ENCODE data around the gene RNF217. TPM values are rescaled to one million over a fixed set of nuclear protein-coding genes. Genes with fewer than 3 reads are reported as not detected.

Gene RNF217
- total RNA-seq, 2 experiments from 2014 or later = 0.08 to 1.0 TPM

DNA sequence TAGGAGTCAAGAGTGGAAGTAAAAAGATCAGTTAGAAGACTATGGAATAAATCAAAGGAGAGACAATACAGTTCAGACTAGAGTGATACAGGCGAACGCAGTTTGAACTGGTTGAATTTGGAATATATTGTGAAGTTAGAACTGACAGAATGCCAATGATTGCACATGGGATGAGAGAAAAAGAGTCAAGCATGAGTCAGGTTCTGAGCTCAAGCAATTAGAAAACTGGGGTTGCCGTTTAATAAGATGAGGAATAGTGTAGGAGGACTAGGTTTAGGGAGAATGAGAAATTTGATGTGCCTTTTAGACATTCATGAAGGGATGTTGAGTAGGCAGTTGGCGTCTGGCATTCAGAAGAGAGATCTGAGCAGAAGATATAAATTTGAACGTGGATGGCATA, 8.0 kb downstream of the RNF217 start:
- no peak overlapping the region for H3K4me3 Mint-ChIP-seq
- H3K27ac Mint-ChIP-seq = no peak overlapping the region
- ATAC-seq (ENCODE audit: low read depth) = no peak
- H3K36me3 Mint-ChIP-seq = peaks cover 2% of the 10 kb centered on the region
- peaks cover 3% of the 10 kb centered on the region for H3K9me3 Mint-ChIP-seq
- POLR2A ChIA-PET = no interaction called here
- H3K27me3 Mint-ChIP-seq = peaks cover 25% of the 10 kb centered on the region
- no peaks in the 10 kb centered on the region for H3K4me1 Mint-ChIP-seq
- DNase-seq = no peak

DNA sequence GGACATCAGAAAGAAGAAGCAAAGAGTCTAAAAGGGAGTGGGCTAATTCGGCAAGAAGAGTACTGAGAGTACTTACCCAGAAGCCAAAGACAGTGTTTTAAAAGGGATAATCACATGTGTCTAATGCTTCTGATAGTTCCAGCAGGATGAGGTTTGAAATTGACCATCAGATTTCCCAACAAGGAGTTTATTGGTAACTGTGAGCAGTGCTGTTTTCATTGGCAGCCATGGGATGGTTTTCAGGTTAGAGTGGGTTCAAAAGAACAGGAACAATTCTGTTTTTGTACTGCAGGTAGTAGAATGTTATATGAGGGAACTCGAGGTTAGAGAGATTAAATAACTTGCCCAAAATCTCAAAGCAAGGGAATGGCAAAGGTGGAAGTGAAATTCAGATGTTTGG, 8.5 kb downstream of the RNF217 start:
- DNase-seq = no peak
- Mint-ChIP-seq H3K27ac (no peak overlapping the region), H3K9me3 (peaks cover 2% of the 10 kb centered on the region), H3K36me3 (no peaks in the 10 kb centered on the region), H3K4me3 (no peak overlapping the region), H3K27me3 (peaks cover 22% of the 10 kb centered on the region), H3K4me1 (no peaks in the 10 kb centered on the region)
- no peak for ATAC-seq (ENCODE audit: low read depth)
- POLR2A ChIA-PET = no interaction called here

DNA sequence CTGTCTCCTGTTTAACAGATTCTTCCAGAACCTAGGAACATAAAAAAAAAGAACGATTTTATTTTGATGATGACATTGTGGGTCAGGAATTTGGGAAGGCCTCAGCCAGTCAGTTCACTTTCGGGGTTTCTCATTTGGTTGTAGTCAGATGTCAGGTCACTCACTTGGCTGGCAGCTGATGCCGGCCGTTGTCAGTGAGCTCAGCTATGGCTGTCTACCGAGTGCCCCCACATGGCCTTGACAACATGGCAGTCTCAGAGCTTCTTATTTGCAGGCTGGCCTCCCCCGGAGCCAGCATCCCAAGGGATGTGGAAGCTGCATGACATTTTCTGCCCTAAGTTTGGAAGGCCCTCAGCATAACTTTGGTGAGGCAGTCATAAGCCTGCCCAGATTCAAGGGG, 11.5 kb downstream of the RNF217 start:
- peaks cover 8% of the 10 kb centered on the region for H3K27me3 Mint-ChIP-seq
- no peak for ATAC-seq (ENCODE audit: low read depth)
- POLR2A ChIA-PET = no interaction called here
- H3K9me3 Mint-ChIP-seq = peaks cover 2% of the 10 kb centered on the region
- no peak overlapping the region for H3K4me3 Mint-ChIP-seq
- no peaks in the 10 kb centered on the region for H3K4me1 Mint-ChIP-seq
- DNase-seq = no peak
- H3K27ac Mint-ChIP-seq = no peak overlapping the region
- no peaks in the 10 kb centered on the region for H3K36me3 Mint-ChIP-seq

DNA sequence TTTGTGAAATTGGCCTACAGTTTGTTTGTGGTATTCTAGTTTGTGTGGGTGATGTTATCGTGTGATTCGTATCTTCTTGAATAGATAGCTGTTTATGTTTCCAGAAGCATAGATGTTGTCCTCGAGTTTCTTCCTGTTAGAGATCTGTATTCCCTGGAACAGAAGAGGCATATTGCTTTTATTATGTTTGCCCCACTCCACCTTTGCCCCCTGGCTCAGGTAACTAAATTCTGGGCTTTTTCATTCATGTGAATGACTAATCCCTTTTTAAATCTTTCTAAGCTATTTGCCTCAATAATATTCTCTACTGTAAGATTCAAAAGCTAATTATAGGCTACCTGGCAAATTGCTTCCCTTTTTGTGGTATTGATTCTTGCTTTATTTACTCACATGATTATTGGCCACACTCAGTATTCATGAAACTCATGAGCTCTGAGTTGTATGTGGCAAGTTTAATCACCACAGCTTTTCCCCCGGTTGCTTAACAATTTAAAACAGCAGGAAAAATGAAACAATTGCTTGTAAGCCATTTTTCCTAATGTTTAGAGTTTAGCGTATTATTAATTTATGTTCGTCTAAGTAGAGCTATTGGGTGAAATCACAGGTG, 12.6 kb downstream of the RNF217 start:
- peaks cover 8% of the 10 kb centered on the region for H3K9me3 Mint-ChIP-seq
- H3K27ac Mint-ChIP-seq = no peak overlapping the region
- H3K4me1 Mint-ChIP-seq = no peaks in the 10 kb centered on the region
- H3K27me3 Mint-ChIP-seq = peaks cover 8% of the 10 kb centered on the region
- POLR2A ChIA-PET = no interaction called here
- ATAC-seq (ENCODE audit: low read depth) (no peak), DNase-seq (no peak)
- H3K4me3 Mint-ChIP-seq = no peak overlapping the region
- no peaks in the 10 kb centered on the region for H3K36me3 Mint-ChIP-seq

DNA sequence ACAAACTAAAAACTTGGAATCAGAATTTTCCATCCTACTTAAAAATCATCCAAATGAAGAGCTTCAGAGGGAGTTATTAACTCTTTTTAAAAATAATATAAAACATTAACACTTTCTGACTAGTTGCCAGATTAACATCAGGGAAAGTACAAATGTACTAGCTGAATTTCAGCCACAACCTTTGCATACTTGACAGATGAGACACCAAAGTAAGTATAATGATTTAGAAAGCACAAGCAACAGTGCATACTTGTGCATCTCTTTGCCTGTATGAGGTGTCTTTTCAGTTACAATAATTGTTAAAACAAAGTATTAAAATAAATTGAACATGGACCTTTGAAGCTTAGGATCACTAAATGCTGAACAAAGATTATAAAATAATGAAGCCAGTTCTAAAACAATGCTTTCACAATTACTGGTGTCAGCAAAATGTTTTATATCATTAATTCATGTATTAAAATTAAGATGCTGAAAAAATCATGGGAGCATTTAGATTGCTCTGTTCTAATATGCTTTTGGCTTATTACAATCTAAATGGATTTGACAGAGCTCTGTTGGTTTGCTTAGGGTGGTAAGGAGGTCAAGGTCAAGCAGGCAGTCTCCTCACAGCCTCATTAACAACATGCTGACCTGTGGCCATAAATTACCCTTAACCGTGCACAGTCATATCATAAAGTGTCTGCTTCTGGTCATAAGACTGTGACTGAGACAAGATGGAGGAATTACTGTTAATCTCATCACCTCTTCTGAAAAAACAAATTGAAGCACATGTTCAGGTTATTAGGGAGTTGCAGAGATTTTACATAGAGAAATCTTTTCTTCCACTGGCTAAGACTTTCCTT, 15.1 kb downstream of the RNF217 start:
- Mint-ChIP-seq H3K27me3 (peaks cover 2% of the 10 kb centered on the region), H3K27ac (no peak overlapping the region), H3K4me3 (no peak overlapping the region), H3K36me3 (no peaks in the 10 kb centered on the region), H3K4me1 (no peaks in the 10 kb centered on the region), H3K9me3 (peaks cover 6% of the 10 kb centered on the region)
- ATAC-seq (ENCODE audit: low read depth) (no peak), DNase-seq (no peak)
- POLR2A ChIA-PET = no interaction called here

DNA sequence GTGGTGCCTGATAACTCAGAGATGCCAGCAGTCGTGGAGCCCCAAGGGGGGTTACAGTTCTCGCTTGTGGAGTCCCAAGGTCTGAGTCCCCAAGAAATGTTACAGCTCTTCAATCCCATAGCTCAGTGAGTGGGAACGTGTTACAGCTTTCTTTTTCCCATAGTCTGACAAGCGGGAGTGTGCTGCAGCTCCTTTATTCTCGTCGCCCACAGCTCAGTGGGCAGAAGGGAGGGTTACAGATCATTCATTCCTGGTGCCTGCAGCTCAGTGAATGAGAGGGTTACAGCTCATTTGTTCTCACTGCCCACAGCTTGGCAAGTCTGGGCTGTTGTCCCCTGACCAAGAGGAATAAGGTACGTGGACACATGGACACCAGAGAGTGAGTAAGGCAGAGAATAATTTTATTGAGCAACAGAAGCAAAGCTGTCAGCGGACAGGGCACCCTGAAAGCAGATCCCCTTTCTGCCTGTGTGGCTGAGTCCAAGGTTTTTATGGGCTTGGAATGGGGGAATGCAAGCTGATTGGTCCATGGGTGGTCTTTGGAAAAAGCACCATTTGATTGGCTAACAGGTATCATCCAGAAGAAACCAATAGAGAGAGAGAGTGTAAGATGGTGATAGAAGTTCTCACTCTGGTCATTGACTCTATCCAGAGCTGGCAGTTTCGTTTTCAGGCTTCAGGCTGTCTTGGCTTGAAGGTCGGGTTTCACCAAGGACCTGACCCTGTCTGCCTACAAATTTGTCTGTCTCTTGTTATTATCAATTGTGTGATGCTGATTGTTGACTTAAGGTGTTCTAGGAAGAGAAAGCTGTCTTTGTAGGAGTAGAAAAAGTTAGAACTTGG, 16.4 kb downstream of the RNF217 start:
- Mint-ChIP-seq H3K9me3 (peaks cover 6% of the 10 kb centered on the region), H3K4me1 (no peaks in the 10 kb centered on the region), H3K36me3 (no peaks in the 10 kb centered on the region), H3K27me3 (peaks cover 2% of the 10 kb centered on the region), H3K4me3 (no peak overlapping the region), H3K27ac (no peak overlapping the region)
- no peak for DNase-seq
- POLR2A ChIA-PET = no interaction called here
- ATAC-seq (ENCODE audit: low read depth) = no peak

DNA sequence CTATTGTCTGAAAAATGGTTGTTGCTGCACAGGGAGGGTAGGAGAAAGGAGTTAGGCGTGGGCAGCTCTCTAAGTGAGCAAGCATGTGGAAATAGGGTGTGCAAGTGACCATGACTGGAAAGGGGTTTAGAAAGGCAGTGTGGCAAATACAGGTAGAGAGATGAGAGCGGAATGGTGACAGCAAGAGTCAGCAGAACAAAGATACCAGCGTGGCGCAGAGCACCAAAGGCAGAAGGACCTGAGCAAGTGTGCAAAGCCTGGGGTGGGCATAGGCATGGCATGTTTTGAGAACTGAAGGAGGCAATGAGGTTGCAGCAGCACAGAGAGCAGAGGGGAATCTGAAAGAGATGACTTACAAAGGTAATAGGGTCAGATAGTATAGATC, 17.0 kb downstream of the RNF217 start:
- no peaks in the 10 kb centered on the region for H3K4me1 Mint-ChIP-seq
- H3K36me3 Mint-ChIP-seq = no peaks in the 10 kb centered on the region
- no peak for DNase-seq
- POLR2A ChIA-PET = no interaction called here
- no peak overlapping the region for H3K4me3 Mint-ChIP-seq
- no peak overlapping the region for H3K27ac Mint-ChIP-seq
- peaks cover 6% of the 10 kb centered on the region for H3K9me3 Mint-ChIP-seq
- H3K27me3 Mint-ChIP-seq = peaks cover 2% of the 10 kb centered on the region
- no peak for ATAC-seq (ENCODE audit: low read depth)

DNA sequence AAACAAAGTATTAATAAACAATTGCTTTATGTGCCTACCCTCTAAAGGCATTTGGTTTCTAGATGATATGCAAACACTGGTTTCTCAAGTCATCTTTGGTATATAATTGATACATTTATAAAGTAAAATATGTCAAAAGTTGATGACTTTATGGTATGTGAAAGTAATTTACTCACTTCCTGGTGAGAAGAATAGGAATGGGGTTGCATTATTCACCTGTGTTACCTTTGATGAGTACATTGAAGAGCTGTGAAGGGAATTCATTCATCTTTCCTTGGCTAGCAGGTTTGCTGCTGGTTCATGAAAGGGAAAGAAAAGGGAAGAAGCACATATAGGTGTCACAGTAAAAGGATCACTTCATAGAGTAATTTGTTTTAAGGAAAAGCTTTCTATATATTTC, 20.4 kb downstream of the RNF217 start:
- POLR2A ChIA-PET = no interaction called here
- ATAC-seq (ENCODE audit: low read depth) = no peak
- no peak for DNase-seq
- Mint-ChIP-seq H3K4me3 (no peak overlapping the region), H3K27me3 (peaks cover 7% of the 10 kb centered on the region), H3K9me3 (peaks cover 6% of the 10 kb centered on the region), H3K27ac (no peak overlapping the region), H3K36me3 (no peaks in the 10 kb centered on the region), H3K4me1 (peaks cover 6% of the 10 kb centered on the region)

DNA sequence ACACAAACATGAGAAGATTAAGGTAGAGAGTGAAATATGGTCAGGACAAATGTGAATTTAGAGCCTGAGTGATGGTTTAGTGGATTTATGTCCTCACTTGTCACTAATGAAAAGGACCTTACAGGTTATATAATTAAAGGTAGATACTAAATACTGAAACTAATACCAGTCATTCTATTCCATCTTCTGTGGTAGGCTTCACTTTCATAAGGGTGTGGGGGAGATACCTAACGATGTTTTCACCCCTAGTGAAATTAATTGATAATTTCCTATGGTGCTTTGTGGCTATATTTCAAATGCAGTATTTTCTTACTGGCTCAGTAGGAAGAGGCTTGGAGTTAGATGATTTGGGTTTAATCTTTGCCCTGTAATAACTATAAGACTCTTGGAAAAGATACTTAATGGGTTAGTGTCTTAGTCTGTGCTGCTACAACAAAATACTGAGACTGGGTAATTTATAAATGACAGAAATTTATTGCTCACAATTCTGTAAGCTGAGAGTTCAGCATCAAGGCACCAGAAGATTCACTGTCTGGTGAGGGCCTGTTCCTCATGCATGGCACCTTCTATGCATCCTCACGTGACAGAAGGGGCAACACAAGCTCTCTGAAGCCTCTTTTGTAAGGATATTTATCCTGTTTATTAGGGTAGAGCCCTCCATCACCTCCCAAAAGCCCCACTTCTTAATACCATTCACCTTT, 21.3 kb downstream of the RNF217 start:
- ATAC-seq (ENCODE audit: low read depth) (no peak), DNase-seq (no peak)
- peaks cover 6% of the 10 kb centered on the region for H3K9me3 Mint-ChIP-seq
- peaks cover 6% of the 10 kb centered on the region for H3K4me1 Mint-ChIP-seq
- H3K27ac Mint-ChIP-seq = no peak overlapping the region
- no peak overlapping the region for H3K4me3 Mint-ChIP-seq
- POLR2A ChIA-PET = no interaction called here
- no peaks in the 10 kb centered on the region for H3K36me3 Mint-ChIP-seq
- H3K27me3 Mint-ChIP-seq = peaks cover 7% of the 10 kb centered on the region

DNA sequence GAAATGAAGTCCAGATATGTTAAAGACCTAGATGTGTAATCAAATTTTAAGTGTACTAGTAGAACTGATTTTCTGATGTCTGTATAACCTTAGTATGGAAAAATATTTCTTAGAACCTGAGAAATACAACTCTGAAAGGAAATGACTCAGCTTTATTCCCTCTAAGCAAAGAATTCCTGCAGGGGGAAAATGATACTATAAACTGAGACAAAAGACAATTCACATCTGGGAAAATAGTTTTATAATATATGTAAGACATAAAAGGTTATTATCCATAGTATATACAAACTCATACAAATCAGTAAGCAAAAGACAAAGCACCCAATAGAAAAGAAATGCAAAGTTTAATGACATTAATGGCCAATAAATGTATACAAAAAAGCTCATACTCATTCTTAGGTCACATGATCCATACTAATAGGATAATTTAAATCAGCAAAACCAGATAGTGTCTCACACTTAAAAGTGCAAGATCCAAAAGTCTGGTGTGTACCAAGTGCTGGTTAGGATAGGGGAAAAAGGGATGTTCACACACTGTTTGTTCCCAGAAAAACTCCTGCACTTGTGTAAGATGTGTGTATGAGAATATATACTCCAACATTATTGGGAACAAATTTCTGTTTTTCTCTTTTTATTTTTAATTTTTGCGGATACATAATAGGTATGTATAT, 22.6 kb downstream of the RNF217 start:
- POLR2A ChIA-PET = no interaction called here
- H3K36me3 Mint-ChIP-seq = no peaks in the 10 kb centered on the region

DNA sequence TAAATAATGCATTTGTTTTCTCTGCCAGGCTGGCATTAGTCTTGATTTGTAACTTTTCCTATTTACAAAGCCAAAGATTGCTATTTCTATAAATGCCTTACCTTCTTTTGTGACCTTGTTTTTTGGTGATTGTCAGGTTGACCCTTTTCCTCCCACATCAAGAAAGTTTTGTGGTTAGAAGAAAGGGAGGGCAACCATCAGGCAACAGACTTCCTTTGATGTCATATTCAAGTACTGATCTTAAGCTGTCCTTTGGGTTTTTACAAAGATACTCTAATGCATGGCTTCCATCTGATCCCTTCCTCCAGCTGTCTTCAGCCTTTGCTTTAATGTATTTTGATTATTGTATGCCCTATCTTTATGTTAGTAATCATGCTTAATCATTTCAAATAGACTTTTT, 23.9 kb downstream of the RNF217 start:
- no peak for DNase-seq
- H3K9me3 Mint-ChIP-seq = no peaks in the 10 kb centered on the region
- H3K27ac Mint-ChIP-seq = no peak overlapping the region
- H3K36me3 Mint-ChIP-seq = no peaks in the 10 kb centered on the region
- POLR2A ChIA-PET = no interaction called here
- H3K27me3 Mint-ChIP-seq = peaks cover 7% of the 10 kb centered on the region
- ATAC-seq (ENCODE audit: low read depth) = no peak
- peaks cover 6% of the 10 kb centered on the region for H3K4me1 Mint-ChIP-seq
- H3K4me3 Mint-ChIP-seq = no peak overlapping the region

More for the DNA sequence above, 22.6 kb downstream of the RNF217 start:
- peaks cover 7% of the 10 kb centered on the region for H3K27me3 Mint-ChIP-seq
- no peak overlapping the region for H3K27ac Mint-ChIP-seq
- H3K9me3 Mint-ChIP-seq = no peaks in the 10 kb centered on the region
- peaks cover 6% of the 10 kb centered on the region for H3K4me1 Mint-ChIP-seq
- no peak for ATAC-seq (ENCODE audit: low read depth)
- H3K4me3 Mint-ChIP-seq = no peak overlapping the region
- DNase-seq = no peak

DNA sequence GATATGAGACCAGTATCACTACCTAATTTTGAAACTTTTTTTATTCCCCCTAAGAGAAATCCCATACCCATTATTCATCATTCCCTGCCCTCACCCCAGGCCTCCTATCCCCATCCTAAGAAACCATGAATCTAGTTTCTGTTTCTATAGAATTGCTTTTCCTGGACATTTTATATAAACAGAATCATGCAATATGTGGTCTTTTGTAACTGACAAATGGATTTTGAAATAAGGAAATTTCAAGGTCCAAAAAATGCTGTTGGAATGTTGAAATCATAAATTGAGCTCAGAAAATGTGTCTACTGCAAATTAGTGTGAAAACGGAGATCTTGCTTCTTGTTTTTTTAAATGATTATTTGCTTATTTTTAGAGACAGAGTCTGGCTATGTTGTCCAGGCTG, 25.1 kb downstream of the RNF217 start:
- Mint-ChIP-seq H3K4me3 (no peak overlapping the region), H3K4me1 (peaks cover 6% of the 10 kb centered on the region), H3K27me3 (peaks cover 7% of the 10 kb centered on the region), H3K27ac (no peak overlapping the region), H3K36me3 (no peaks in the 10 kb centered on the region), H3K9me3 (no peaks in the 10 kb centered on the region)
- POLR2A ChIA-PET = no interaction called here
- ATAC-seq (ENCODE audit: low read depth) (no peak), DNase-seq (no peak)

DNA sequence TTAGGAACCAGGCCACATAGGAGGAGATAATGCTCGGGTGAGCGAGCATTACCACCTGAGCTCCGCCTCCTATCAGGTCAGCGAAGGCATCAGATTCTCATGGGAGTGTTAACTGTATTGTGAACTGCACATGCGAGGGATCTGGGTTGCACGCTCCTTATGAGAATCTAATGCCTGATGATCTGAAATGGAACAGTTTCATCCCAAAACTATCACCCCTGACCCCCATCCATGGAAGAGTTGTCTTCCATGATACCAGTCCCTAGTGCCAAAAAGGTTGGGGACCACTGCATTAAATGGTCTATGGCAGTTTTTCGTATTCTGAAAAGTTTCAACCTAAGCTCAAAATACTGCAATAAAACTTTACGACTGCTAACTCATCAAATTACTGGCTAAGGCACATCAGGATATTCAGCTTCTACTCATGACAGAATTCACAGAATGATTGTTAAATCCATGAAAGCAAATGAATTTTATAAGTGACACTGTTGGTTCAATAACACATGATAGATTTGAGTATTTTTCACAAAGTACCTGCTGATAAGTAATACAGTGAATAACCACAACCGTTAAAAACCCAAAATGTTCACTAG, 25.9 kb downstream of the RNF217 start:
- Mint-ChIP-seq H3K36me3 (no peaks in the 10 kb centered on the region), H3K27me3 (peaks cover 7% of the 10 kb centered on the region), H3K4me1 (peaks cover 6% of the 10 kb centered on the region), H3K27ac (no peak overlapping the region), H3K4me3 (no peak overlapping the region), H3K9me3 (no peaks in the 10 kb centered on the region)
- POLR2A ChIA-PET = no interaction called here
- ATAC-seq (ENCODE audit: low read depth) (no peak), DNase-seq (no peak)

Data from activated naive CD8-positive, alpha-beta T cell treated with anti-CD3 and anti-CD28 coated beads, Interleukin-2, amount 10 ng/mL, durations not matched to agents 7 days and 5 days (primary cell).